ENCODE results near the gene CATSPER4.

CATSPER4 gene

GRCh38 chr1:26190373-26190987, at the start of gene CATSPER4:
CATSPER4 (plus strand) TSS chr1:26190602; CDS start chr1:26190628, 26 bp downstream.
- DNase-seq = peak in 2 of 51 donors; percentile 5 to 6

- DNase-seq = no peak
Observed at GRCh38 chr1:26142159-26142558, 48.2 kb upstream of the CATSPER4 start.

- DNase-seq = peak in 43 of 51 donors; percentile 12 to 87 (median 57)
Observed at GRCh38 chr1:26145041-26145959, 45.1 kb upstream of the CATSPER4 start.

GRCh38 chr1:26145960-26146294, 44.5 kb upstream of the CATSPER4 start:
- no peak for DNase-seq

GRCh38 chr1:26148887-26149286, 41.5 kb upstream of the CATSPER4 start:
- no peak for DNase-seq

GRCh38 chr1:26153966-26154532, 36.4 kb upstream of the CATSPER4 start:
- no peak for DNase-seq

- DNase-seq = no peak
Observed at GRCh38 chr1:26154750-26155149, 35.7 kb upstream of the CATSPER4 start.

GRCh38 chr1:26155370-26156284, 34.8 kb upstream of the CATSPER4 start:
- DNase-seq = no peak

- DNase-seq = peak in 14 of 51 donors; percentile 8 to 58 (median 33)
Observed at GRCh38 chr1:26156285-26157038, 33.9 kb upstream of the CATSPER4 start.

GRCh38 chr1:26158271-26158907, 32.0 kb upstream of the CATSPER4 start:
- no peak for DNase-seq

GRCh38 chr1:26158908-26159742, 31.3 kb upstream of the CATSPER4 start, which contains the start of gene FAM110D:
FAM110D (plus strand) TSS chr1:26159079; CDS start chr1:26161292, 2,213 bp downstream.
- DNase-seq = no peak

GRCh38 chr1:26159743-26160039, 30.7 kb upstream of the CATSPER4 start:
- DNase-seq = no peak

- no peak for DNase-seq
Observed at GRCh38 chr1:26160527-26161414, 29.6 kb upstream of the CATSPER4 start.

GRCh38 chr1:26161415-26162219, 28.8 kb upstream of the CATSPER4 start:
- DNase-seq = peak in 34 of 51 donors; percentile 20 to 79 (median 51)

GRCh38 chr1:26162220-26162709, 28.1 kb upstream of the CATSPER4 start:
- no peak for DNase-seq

GRCh38 chr1:26163684-26164035, 26.7 kb upstream of the CATSPER4 start:
- DNase-seq = no peak
